ENCODE measurements around the gene LHX6.

The LHX6 gene

DNA sequence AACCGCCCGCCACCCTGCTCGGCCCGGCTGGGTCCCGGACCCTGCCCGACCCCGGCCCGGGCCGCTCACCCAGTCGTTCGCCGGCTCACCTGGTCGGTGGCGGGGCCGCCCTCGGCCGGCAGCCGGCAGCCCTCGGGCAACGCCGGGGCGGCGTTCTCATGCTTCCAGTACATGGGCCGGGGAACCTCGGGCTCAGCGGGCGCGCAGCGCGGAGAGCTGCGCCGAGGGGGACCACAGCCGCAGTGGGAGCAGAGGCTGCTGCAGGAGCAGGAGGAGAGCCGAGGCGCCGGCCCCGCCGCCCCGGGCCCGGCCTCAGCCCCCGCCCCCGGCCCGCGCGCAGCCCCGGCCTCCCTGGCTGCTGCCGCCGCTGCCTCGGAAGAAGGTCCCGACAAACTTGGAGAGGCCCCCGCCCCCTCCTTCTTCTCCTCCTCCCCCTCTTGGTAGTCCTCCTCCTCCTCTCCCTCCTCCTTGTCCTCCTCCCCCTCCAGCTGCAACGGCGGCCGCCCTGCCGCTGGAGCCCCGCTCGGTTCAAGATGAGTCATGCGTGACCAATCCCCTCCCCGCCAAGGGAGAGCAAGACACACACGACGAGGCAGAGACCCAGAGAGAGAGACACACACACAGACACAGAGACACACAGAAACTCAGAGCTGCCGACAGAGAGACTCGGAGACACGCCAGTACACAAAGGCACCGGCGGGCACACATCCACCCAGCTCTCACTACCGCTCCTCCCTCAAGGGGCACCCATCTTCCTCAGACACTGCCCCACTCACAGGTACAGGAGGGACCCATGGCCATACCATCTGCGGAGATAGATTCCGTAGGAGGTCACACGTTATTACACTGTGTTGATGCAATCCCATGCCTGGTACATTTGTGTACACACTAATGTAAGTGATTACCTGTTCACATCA, at the start of gene LHX6:
TSS of gene LHX6 (minus strand) at position 390 of the 917 bp plus-strand sequence. CDS start at position 173, 217 bp downstream.
- ATAC-seq = peak in 1 of 2 donors; percentile 48

GRCh38 chr9:122277285-122277897, 48.6 kb upstream of the LHX6 start:
- no peak for ATAC-seq

DNA sequence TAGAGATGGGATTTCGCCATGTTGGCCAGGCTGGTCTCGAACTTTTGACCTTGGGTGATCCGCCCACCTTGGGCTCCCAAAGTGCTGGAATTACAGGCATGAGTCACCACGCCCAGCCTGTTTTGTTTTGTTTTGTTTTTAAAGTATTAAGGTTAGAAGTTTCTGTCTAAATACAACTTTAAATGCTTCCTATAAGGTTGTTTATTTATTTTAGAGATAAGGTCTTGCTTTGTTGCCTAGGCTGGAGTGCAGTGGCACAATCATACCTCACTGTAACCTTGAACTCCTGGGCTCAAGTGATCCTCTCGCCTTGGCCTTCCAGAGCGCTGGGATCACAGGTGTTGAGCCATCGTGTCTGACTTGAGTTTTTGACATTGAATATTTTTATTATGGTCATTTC, 47.3 kb upstream of the LHX6 start:
- ATAC-seq = no peak

DNA sequence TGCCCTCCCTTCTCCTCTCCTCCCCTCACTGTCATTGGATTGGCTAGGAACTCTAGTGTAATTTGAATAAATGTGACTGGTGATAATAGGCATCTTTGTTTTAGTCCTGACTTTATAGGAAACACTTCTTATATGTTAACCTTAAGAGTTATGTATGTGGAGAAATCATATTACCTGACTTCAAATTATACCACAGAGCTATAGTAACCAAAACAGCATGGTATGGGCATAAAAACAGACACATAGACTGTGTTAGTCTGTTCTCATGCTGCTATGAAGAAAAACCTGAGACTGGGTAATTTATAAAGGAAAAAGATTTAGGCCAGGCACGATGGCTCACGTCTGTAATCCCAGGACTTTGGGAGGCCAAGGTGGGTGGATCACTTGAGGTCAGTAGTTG, 45.3 kb upstream of the LHX6 start:
- no peak for ATAC-seq

GRCh38 chr9:122268041-122268814, 39.5 kb upstream of the LHX6 start:
- ATAC-seq = no peak

DNA sequence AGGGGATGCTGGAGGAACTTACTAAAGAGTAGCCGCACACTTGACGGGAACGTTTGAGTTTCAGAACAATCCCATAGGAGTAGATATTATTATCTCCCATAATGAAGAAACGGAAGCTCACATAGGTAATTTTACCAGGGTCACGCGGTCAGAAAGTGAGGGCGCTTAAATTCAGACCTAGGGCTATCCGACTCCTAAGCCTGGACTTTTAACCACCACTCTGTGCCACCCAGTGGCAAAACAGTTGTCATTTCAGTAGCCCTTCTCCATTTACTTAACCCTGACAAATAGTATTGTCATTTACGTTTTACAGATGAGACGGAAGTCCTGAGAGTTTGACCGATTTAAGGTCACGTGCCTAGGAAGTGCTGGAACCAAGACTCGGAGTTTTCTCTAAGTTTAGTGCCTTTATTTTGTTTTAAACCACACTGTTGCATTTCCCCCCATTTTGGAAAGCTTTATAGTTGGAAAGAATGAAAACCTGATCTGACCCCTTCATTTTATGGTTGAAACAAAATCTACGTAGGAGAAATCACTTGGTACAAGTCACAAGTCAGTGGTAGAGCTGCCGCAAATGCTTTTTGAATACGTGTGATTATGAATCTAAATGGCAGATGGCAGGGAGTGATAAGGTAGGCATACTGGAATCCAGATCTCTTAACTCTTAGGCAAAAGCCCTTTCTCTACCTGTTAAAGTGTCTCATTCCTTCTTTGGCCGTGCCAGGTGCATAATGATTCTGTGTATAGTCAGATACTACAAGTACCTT, 36.6 kb upstream of the LHX6 start:
- ATAC-seq = peak; percentile 48 to 49

DNA sequence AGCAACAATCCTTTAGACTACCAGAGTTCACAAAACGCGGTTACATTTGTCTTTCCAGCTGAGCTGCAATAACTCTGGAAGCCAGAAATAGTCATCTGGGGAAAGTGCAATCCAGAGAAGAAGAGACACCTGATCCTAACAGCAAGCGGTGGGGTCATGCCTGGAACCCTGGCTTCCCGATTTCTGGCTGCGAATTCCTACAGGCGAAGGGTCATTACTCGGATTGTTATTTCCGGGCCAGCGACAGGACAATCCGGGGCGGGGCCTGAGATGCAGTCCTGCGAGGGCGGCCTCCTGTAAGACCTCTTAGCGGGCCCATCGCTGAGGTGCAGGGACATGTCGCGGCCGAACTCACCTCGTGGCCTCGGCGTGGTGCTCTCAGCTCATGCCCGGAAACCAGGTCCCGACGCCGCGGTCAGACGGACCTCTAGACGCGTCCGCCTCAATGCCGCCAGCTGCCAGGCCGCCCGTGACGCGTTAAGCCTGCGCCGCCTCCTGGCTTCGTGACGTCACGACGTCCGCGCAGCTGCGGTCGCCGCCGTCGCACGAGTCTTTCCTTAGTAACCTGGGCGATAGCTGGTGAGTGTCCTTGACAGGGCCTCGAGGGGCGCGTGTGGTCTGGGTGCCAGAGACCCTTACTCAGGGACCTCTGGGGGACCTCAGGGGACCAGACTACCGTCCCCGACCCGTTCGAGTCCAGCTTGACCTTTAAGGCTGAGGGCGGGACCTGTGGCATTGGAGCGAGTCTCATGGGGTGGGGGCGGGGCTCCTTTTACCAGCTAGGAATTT, 35.8 kb upstream of the LHX6 start, which contains the start of the genes MRRF and RBM18:
TSS of gene MRRF (plus strand) at position 523 of the 789 bp plus-strand sequence. CDS start 6,010 bp downstream, outside the sequence.
TSS of gene RBM18 (minus strand) at position 481 of the 789 bp plus-strand sequence. CDS start 3,348 bp downstream, outside the sequence.
- ATAC-seq = peak; percentile 90 to 92

- no peak for ATAC-seq
Measured at GRCh38 chr9:122263699-122264349, 35.1 kb upstream of the LHX6 start.

DNA sequence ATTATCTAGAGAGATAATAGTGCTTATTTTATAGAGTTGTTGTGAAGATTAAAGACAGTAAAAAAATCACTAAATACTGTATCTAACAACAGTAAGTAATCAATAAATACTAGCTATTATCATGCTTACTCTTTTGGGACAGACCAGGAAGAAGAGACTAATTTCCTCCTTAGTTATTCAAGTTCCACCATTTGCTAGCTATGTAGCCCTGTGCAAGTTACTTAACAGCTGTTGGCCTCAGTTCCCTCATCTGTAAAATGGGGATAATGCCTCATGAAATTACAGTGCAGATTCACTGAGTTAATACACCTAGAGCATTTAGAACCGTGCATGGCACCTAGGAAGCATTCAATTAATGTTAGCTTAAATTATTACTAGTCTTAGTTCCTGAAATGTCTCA, 33.3 kb upstream of the LHX6 start:
- no peak for ATAC-seq

- ATAC-seq = no peak
Measured at GRCh38 chr9:122261469-122261881, 32.7 kb upstream of the LHX6 start.

GRCh38 chr9:122258886-122259415, 30.2 kb upstream of the LHX6 start:
- no peak for ATAC-seq

GRCh38 chr9:122256206-122256605, 27.4 kb upstream of the LHX6 start:
- ATAC-seq = no peak

GRCh38 chr9:122254761-122255160, 26.0 kb upstream of the LHX6 start:
- no peak for ATAC-seq

DNA sequence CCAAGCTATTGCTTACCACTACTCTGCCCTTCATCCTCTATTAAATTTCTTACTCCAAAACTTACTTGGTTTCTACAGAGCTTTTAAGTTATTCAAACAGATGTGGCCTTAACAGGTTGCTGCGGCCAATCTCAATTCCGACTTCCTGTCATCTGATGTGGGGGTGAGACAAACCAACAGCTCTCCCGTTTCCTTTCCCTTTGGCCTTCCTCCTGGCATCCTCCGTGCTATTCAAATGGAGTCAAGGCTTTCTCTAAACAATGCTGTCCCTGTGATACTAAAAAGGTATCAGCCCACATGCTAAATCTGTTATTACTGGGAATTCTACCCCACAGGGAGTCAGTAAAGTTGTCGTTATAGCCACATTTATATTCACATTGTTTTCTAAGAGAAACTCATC, 24.0 kb upstream of the LHX6 start:
- ATAC-seq = no peak

GRCh38 chr9:122251351-122251750, 22.6 kb upstream of the LHX6 start:
- ATAC-seq = no peak

GRCh38 chr9:122248448-122248865, 19.7 kb upstream of the LHX6 start:
- no peak for ATAC-seq

DNA sequence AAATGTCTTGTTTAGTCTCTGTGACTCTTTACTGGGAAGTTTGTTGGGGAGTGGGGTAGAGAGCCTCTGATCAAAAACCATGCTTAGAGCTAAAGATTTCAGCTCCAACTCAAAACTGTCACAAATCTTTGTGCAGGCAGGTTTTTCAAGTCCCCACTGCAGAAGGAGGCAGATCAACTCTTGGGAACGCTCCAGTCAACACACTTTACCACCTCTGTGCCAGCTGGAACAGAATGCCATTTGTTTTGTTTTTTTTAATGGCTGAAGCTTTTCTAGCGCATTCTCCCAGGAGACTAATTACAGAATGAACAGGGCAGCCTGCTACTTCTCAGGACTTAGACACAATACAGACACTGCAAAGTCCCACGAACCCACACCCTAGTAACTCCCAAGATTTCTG, 17.9 kb upstream of the LHX6 start:
- no peak for ATAC-seq

- no peak for ATAC-seq
Measured at GRCh38 chr9:122244349-122244748, 15.6 kb upstream of the LHX6 start.

- no peak for ATAC-seq
Measured at GRCh38 chr9:122239722-122240121, 11.0 kb upstream of the LHX6 start.

DNA sequence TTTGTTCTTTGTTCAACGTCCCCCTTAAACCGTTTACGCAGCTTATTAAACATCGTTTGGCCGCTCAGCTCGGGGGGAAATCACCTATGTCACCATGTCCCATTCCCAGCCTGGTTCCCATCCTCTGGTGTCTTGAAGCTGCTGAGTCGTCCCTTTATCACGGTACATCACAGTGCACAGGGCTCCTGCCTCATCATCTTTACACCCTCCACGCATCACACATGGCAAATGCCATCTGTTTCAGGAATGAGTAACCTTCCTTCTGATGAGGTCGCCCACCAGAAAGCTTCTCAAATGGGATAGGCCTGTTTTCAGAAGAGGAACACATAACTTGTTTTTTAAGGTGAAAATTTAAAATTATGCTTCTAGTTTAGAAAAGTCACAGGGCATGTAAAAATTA, 7.9 kb upstream of the LHX6 start:
- ATAC-seq = no peak

All from activated CD4-positive, CD25-positive, alpha-beta regulatory T cell treated with anti-CD3 and anti-CD28 coated beads, Interleukin-2, amount 50 U/mL, for 24 hours (primary cell).